DMS79 (cell line): ENCODE measurements around the gene FAM181A.

Source experiments
- DNase-seq: peaks from one replicate; lab custom pipeline; 2025; lab: John Stamatoyannopoulos, UW

FAM181A gene

DNA sequence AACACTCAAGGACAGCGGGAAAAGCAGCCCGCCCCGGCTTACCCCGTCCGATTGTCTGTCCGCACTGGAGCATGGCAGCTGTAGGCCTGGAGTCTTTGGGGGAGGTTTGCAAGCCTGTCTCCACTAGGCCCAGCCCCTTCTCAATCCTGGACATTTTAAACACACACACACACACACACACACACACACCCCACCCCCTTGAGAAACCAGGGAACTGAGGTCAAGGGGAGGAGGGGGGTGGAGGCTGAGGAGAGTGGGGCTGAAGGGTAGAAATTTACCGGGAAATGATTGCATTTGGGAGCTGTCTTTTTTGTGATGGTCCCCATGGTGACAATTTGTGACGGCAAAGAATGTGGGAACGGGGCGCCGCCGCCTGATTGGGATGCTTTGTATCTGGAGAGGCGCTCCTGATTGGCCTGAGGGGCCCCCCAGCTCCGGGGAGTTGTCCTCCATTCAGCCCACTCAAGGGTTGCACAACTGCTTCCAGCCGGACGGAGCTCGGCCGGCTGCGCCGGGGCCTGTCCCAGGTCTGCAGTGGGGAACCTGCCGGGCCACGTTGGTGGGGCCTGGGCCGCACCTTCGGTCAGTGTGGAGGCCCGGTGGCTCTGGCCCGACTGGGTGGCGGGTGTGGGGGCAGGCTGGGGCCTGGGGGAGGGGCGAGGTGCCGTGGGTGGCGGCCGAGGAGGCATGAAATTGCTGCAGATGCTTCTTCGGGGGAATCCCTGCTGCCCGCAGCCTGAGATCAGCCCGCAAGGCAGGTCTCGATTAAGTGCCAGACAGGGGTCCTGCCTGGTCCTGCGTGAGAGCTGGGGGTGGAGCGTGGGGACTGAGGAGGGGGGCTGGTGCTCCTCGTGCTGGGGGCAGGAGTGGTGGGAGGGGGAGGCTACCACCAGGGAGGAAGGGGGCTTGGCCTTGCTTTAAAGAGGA lies at the start of gene FAM181A:
TSS of gene FAM181A (plus strand) at position 472 of the 927 bp plus-strand sequence. CDS start 942 bp downstream, outside the sequence.
- peak; percentile 91 for DNase-seq

- DNase-seq: no peak
Observed at GRCh38 chr14:93878212-93878611, 48.9 kb upstream of the FAM181A start.

GRCh38 chr14:93878871-93879270 lies 48.3 kb upstream of the FAM181A start:
- no peak for DNase-seq

- DNase-seq: no peak
Observed at GRCh38 chr14:93879362-93879983, 47.7 kb upstream of the FAM181A start.

DNA sequence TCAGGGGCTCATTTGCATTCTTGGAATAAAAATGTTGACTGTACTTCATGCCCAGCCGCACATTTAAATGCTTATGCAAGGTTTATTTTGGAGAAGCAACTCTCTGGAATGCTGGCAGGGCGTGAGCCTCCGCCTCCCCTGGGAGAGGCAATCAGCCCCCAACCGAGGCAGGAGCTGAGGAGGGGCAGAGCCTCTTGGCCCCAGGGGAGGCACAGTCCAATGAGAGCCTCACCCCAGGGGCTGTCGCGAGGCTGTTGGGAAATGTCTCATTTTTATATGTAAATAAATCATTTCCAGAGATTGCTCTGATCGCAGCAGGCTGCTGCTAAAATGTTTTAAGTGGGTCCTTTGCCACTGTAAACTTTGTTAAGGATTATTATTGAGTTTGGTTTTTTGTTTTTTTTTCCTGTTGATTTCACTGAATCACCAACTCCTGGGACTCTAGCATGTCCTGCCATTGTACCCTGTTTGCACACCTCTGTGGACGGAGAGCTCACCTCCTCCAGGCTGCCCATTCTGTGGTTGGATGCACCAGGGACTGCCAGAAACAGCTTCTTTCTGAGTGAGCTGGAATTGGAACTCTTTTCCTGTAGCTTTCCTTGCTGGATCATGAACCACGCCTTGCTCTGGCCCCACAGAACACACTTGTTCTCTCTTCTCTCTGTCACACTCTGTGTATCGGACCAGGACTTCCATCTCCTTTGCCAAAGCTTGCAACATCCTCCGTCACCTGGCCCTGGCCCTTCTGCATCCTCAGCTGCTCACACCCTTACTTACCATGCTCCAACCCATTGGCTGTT lies 46.9 kb upstream of the FAM181A start:
- peak; percentile 38 for DNase-seq

- DNase-seq: no peak
Observed at GRCh38 chr14:93884950-93885349, 42.2 kb upstream of the FAM181A start.

GRCh38 chr14:93888995-93889394 lies 38.1 kb upstream of the FAM181A start:
- no peak for DNase-seq

GRCh38 chr14:93889739-93890483 lies 37.2 kb upstream of the FAM181A start:
- no peak for DNase-seq

DNA sequence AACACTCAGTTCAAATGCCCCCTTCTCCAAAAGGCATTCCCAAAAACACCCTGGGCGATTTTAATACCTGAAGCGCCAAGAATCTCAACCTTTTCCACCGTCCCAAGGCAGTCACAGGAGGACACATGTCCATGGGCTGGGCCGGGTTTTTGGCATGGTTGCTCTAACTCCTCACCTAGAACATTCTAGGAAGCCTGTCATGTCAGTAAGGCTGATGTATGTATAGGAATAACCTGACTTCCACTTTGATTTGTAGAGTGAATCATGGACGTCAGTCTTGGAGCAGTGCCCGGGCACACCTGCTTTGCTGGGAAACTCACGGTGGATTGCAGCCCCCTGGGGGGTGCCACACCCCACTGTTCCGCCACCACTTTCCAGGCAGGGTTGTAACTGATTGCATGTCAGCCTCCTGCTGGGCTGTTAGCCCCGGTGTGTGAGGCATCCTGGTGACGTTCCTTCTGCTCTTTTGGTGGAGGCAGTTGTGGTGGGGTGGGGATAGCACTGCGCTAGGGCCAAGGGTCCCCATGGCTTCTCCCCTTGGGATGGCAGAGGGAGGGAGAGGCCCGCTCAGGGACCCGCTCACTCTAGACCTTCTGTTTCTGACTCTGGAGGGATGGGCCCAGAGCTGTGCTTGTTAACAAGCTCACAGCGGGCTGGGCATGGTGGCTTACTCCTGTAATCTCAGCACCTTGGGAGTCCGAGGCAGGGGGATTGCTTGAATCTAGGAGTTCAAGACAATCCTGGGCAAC lies 35.2 kb upstream of the FAM181A start:
- DNase-seq: no peak

GRCh38 chr14:93892505-93892839 lies 34.7 kb upstream of the FAM181A start:
- no peak for DNase-seq

DNA sequence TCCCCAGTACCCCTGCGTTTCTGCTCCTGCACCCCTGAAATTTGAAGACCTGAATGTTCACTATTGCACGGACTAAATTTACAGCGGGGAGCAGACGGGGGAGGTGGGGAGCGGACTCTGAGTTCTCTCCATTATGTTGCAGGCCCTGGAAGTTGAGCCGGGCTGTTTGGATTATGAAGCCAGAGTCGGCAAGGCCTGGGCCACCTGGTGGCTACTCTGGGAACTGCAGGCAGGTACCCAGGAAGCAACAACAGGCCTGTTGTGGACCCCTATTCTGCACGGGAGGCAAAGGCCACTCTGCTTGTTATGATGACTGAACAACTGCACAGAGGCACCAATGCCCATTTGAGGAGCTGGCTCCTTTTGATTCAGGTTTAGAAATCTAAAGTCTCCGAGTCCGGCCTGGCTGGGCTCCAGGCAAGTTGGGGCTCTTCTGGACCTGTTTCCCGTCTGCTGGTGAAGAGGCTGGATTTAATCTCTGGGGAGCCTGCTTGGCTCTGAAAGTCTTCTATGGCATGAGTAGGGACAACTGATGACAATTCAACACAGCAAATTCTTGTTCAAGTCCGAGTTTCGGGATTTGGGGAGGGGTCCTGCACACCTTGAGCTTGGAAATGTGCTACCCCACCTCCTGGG lies 34.1 kb upstream of the FAM181A start:
- peak; percentile 48 for DNase-seq

- no peak for DNase-seq
Observed at GRCh38 chr14:93893661-93894261, 33.4 kb upstream of the FAM181A start.

DNA sequence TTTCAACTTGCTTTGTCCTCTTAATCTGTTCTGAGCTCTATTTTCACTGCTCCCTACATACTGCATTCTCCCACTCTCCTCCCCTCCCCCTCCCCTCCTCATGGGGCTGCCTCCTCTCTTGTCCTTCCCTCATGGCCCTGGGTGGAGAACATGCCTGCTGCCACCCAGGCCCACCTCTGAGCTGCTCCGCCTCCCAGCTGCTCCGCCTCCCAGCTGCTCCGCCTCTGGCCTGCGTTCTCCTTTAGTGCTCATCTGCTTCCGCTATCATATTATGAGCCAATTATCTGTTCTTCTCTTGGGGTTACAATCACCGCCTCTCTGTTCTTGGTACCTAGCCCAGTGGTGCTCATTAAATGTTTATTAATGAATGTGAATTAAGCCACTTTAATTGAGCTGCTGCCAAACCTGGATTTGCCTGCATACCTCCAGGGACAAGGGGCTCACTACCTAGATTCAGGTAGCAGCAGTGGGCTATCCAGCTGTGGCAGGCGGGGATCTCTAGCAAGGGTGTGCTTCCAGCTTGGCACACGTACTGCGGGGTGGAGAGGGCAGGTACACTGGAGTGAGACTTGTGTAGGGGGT lies 32.0 kb upstream of the FAM181A start:
- no peak for DNase-seq

DNA sequence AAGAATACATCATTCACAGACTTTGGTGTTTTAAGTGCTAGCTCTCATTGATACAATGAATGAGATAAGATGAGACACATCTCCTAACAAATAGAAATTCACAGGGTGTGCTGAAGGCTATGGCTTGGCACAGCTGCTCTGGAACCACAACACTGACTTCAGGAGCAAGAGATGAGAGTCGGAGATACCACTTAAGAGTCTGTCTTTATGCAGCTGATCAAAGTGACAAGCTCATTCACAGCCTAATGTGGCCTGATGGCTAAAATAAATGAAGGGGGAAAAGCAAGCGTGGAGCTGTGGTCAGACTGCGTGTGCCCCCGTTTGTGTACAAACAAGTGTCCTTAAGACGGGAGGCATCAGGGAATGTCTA lies 29.7 kb upstream of the FAM181A start:
- no peak for DNase-seq

GRCh38 chr14:93898081-93898611 lies 29.0 kb upstream of the FAM181A start:
- DNase-seq: no peak

DNA sequence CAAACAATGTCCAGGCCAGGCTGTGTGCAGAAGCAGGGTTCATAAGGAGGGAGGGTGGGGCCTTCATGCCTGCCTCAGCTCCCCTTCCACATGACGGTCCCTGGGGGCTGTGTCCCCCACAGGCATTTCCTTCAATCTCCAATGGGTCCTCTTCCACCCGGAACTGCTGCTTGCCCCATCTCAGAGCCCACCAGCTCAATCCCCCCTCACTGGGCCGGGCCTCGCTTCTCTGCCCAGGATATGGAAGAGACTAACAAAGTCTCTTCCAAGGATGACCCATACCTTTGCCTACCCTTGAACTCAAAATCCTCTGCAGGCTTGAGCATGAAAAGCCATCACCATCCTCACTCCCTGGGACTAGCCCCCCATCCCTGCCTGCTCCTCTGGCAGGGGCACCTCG lies 28.4 kb upstream of the FAM181A start:
- DNase-seq: no peak

DNA sequence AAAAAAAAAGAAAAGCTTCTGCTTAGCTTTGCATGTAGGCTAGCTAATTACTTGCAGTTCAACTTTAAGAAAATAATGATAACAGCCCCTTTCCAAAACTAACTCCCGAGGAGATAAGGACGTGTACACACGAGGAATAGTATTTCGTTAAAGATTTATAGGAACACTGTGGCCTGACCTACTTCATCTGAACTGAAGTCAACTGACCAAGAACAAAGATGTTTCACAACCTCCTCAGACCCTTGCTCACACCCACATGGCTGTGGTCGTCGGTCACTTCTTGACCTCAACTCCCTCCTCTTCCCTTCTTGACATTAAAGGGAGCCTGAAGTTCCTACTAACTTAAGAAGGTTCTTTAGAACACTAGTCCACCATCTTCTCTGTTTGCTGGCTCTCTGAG lies 25.3 kb upstream of the FAM181A start:
- DNase-seq: no peak

GRCh38 chr14:93902619-93903307 lies 24.4 kb upstream of the FAM181A start:
- no peak for DNase-seq
